G401 (cell line): ENCODE measurements around the gene ABT1. TPM values are rescaled to one million over a fixed set of nuclear protein-coding genes. Genes with fewer than 3 reads are reported as not detected.

Experiments
- DNase-seq: peaks from one replicate; pipeline ENCODE4 v3.0.0-alpha.2; 2015; ENCODE audit warnings: low spot score
- in situ Hi-C: cut with HindIII; loops from 2 replicates; pipeline ENCODE4 v1.10.0; 2016; ENCODE audit warnings: low sequenced_read_pairs, mixed read lengths
- total RNA-seq: library from RNA; depleted of rRNA; stranded (reverse); fragments of >200 nt; shearing (Covaris generic); gene quantifications from 2 replicates; pipeline ENCODE4 v1.2.3, GENCODE V29; 2014

Gene ABT1
- total RNA-seq, 1 experiment from 2014 or later = 43.8 TPM

GRCh38 chr6:26570027-26570809 lies 26.5 kb upstream of the ABT1 start:
- DNase-seq = no peak
- in situ Hi-C loops = no loop called here

GRCh38 chr6:26571592-26572296 lies 25.0 kb upstream of the ABT1 start:
- in situ Hi-C loops = no loop called here
- DNase-seq = peak; percentile 80

GRCh38 chr6:26575494-26575939 lies 21.2 kb upstream of the ABT1 start:
- in situ Hi-C loops = no loop called here
- DNase-seq = no peak

- in situ Hi-C loops = no loop called here
- peak; percentile 30 for DNase-seq
Measured at GRCh38 chr6:26576407-26576843, 20.3 kb upstream of the ABT1 start.

GRCh38 chr6:26576929-26577719 lies 19.6 kb upstream of the ABT1 start:
- DNase-seq = peak; percentile 80
- in situ Hi-C loops = no loop called here

GRCh38 chr6:26577720-26578072 lies 19.1 kb upstream of the ABT1 start:
- in situ Hi-C loops = no loop called here
- no peak for DNase-seq

GRCh38 chr6:26578279-26578678 lies 18.5 kb upstream of the ABT1 start:
- in situ Hi-C loops = no loop called here

GRCh38 chr6:26578741-26579140 lies 18.0 kb upstream of the ABT1 start:
- in situ Hi-C loops = no loop called here
- DNase-seq = no peak

More at GRCh38 chr6:26578279-26578678, 18.5 kb upstream of the ABT1 start:
- DNase-seq = no peak

GRCh38 chr6:26581164-26581915 lies 15.4 kb upstream of the ABT1 start:
- in situ Hi-C loops = no loop called here

GRCh38 chr6:26588965-26589364 lies 7.8 kb upstream of the ABT1 start:
- DNase-seq = no peak
- in situ Hi-C loops = no loop called here

More at GRCh38 chr6:26581164-26581915, 15.4 kb upstream of the ABT1 start:
- DNase-seq = no peak

GRCh38 chr6:26592649-26593048 lies 4.1 kb upstream of the ABT1 start:
- in situ Hi-C loops = no loop called here
- no peak for DNase-seq

- in situ Hi-C loops = no loop called here
- no peak for DNase-seq
Measured at GRCh38 chr6:26593278-26594130, 3.2 kb upstream of the ABT1 start.

- no peak for DNase-seq
- in situ Hi-C loops = no loop called here
Measured at GRCh38 chr6:26594131-26594498, 2.6 kb upstream of the ABT1 start.

GRCh38 chr6:26594730-26595632 lies 1.8 kb upstream of the ABT1 start:
- DNase-seq = peak; percentile 59
- in situ Hi-C loops = no loop called here

GRCh38 chr6:26595669-26596269 lies 984 bp upstream of the ABT1 start:
- in situ Hi-C loops = no loop called here
- peak; percentile 91 for DNase-seq

- in situ Hi-C loops = no loop called here
- no peak for DNase-seq
Measured at GRCh38 chr6:26597389-26597766, 625 bp downstream of the ABT1 start.

GRCh38 chr6:26597821-26598220 lies 1.1 kb downstream of the ABT1 start:
- DNase-seq = no peak
- in situ Hi-C loops = no loop called here
